HG02870 (cell line): Measurements from ENCODE around the gene KIF21A.

ENCODE experiments used
- ATAC-seq: cut with Tn5 transposase; IDR thresholded peaks from one replicate; pipeline ENCODE4 v1.9.1; 2021; ENCODE audit warnings: mild to moderate bottlenecking, moderate library complexity; ENCODE audit not compliant: unreplicated experiment

KIF21A gene

DNA sequence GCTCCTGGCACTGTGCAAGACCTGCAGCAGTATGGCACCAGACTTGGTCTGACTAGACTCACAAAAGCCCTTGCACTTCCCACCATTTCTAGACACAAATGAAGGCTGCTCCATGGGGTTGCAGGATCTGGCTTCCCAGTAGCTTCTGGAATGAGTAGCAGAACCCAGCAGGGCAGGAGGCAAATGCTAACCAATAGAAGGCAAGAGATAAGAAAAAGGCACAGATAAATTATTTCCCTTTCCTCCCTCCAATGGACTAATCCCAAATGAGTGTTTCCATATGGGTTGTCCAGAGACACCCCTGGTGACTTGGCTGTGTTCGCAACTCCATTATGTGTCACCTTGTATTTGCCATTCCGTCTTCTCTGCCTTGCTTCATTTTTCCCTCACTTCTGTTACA, 49.7 kb downstream of the KIF21A start:
- no peak for ATAC-seq

DNA sequence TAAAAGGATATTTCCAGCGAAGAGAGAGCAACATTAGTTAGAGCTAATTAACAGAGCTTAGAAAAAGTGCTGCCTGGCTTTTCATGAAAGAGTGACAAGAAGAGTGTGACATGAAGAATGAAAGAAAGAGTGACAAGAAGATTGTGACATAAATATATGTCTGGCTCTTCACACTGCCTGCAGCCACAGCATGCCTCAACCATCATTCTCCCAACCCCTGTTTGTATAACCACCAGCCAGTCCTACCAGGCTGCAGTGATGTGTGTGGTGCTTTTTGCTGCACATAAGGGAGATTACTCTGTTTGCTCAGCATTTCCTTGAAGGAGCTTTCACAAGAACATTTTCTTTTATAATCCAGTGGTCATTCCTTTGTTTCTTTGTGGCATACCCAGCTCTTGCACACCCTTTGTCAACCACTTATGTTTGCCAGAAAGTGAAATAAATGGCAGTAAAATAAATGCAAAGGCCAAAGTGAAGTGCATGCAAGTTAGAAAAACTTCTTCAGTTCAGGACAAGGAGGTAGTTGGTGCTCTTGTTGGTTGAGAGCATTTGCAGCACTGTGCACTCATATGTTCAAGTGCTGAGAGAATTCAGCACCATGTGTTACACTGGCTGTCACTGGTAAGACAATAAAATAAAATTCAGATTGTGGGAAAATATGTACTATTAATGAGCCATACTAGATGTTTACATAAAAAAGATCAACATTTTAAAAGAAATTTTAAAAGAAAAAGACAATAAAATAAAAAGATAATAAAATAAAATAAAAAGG, 50.6 kb downstream of the KIF21A start:
- no peak for ATAC-seq

DNA sequence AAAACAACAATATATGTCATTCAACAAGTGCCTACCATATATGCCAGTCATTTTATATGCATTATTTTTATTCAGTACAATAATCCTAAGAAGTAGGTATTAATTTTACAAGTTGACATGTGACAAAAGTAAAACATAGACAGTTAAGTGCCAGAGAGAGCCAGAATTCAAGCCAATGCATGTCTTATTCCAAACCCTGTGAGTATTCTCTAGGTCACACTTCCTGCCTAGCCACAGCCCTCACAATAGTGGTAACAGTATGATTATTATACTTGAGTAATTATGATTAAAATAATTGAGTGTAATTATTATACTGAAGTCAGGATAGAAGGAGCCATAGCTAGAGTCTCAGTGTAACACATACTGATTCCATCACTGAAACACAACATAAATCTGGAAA, 52.2 kb downstream of the KIF21A start:
- no peak for ATAC-seq

DNA sequence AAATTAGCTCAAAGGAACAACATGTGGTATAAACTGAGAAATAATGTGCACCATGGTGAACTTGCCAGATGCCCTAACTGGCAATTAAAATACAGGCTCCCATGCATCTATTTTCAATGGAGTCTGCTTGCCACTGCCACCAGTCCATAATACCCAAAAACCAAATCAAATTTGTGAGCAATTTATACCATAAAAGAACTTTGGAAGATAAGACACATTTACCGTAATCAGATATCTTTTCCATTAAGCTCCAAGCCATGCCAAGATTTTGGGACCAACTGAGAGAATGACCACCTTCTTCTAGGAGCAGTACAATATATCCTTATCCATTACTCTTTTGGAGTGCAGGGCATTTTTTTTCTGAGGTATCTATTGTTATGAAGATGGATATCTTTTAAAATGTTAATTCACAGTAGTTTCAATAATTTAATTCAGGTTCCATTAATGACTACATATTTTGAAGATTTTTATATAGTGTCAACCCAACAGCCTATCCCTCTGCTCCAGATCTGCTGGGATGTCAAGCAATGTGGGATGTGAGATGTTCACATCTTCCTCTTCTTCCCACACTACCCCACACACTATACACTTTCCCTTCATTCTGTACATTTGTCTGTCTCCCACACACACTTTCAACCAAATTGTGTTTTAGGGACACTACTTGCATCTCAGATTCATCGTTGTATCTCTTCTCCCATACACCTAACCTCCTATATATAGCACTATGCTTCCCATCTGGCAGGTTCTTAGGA, 53.3 kb downstream of the KIF21A start:
- ATAC-seq, result no peak

DNA sequence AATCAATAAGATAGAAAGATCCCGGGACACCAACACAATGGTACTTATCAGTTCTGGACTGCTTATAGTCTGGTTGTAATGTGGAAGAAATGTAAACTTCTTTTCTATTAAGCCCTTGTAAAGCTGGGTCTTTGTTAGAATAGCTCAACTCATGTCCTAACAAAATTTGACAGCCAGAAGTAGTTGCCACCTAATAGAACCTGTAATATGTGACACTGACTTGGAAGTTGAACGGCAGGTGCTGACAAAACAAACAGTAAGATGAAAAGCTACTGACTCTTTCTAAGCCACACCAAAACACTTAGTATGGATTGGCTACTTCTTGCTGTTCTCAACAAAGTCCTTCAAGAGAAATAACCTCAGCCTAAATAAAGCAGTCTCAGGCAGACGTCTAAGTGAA, 56.6 kb downstream of the KIF21A start:
- no peak for ATAC-seq

DNA sequence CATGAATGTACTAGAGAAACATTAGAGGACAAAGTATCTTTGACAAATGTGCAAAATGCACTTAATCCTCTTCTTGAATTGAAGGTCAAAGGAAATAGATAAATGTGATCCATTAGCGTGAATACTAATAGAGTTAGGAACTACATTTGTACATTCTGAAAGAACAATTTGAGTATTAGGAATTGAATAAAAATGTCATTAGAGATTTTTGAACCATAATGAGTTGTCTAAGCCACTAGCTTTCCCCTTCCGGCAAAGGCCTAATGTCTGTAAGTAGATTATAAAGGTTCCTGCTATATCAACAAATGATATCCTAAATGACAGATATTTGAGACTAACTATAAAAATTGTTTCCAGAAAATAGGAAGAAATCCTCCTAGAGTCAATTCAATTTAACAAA, 59.8 kb downstream of the KIF21A start:
- ATAC-seq, result no peak

DNA sequence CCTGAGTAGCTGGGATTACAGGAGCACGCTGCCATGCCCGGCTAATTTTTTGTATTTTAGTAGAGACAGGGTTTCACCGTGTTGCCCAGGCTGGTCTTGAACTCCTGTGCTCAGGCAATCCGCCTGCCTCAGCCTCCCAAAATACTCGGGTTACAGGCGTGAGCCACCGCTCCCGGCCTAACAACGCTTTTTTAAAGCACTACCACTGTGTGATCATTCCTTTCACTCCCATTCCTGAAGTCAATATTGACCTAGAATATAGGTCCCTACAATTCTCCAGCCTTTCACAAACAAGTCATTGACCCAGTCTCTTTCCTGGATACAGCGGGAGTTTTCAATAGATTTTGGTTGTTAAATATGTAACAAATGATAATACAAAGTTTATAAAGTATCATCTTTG, 62.8 kb downstream of the KIF21A start:
- no peak for ATAC-seq

DNA sequence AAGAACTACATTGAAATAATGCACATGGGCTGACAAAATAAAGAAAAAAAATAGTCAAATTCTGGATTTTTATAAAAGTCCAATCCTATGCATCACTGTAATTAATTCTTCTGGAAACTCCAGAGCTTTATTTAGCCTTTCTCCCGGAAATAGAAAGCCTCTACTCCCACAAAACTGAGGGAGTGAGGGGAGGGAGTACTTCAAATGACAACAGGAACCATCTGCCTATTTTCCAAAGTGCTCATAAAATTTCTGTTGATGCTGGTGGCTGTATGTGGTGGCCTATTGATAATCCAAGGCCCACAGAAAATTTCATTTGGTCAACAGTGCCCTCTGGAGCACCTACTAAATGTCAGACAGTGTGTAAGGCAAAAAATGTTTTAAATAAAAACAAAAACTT, 64.6 kb downstream of the KIF21A start:
- no peak for ATAC-seq

DNA sequence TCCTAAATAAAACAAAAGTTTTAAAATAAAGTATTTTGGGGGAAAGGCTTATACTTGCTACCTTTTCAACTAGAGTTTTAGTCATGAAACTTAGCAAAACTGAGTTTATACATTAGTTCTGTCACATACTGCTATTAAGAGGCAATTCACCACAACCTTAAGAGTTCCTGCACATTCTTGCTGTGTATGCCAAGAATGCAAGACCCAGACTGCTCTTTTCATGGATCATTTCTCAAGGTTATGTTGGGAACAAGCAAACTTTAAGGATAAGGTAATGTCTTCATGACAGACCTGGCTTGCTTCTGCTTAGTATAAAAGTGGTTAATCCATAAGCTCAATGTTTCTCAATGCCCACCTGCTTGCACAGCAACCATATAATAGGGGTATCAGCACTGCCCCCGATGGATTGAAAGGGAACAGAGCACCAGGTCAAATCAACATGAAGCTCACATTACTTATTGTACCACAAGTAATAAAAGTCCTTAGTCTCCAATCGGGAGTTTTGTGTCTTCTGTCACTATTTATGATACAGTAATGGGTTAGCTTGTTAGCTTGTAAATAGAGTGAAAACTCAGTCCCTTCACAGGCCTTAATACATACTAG, 67.6 kb downstream of the KIF21A start:
- ATAC-seq, result no peak

DNA sequence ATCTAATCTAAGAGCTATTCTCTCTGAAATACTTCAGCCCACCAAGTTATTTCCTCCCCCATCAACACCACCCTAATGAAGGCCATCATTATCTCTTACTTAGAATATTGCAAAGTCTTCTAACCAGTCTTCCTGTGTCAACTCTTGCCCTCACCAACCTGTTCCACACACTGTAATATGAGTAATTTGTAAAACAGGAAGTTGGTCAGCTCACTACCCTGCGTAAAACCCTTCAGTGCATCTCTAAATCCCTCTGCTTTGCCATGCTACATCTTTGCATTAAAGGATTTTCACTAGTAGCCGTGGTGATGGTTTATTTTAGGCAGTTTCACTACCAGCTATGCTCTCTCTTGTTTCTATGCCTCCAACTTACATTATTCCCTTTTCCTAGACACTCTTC, 70.0 kb downstream of the KIF21A start:
- peak; percentile 86 for ATAC-seq

DNA sequence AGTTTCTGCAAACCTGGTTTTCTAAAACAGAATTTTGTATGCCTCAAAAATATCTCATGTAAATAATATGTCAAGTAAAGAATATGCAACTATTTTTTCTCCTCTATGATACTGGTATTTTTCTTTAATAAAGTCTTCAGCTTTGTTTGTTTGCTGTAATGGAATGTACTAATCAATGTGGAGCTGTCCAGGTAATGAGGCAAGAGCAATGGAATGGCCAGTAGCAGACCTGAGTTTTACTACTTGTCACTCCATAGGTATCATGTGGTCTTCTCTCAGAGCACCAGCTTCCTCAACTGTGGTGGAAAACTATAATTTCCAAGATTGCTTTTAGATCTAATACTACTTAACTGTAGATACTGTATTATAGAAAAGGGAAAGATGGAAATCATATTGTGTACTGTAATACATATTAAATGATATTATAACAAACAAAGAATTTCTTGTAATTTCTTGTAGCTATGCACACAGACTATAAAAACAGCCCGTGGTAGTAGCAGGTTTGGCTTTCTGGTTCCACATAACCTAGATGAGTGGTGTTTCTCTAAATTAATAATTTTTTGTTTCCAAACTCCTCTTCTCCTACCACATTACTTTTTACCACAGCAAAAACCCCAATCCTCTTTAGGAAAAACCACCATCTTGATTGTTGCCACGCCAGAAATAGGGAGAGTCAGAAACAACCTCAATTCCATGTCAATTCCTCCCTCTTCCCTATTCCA, 70.6 kb downstream of the KIF21A start:
- ATAC-seq, result peak; percentile 19

DNA sequence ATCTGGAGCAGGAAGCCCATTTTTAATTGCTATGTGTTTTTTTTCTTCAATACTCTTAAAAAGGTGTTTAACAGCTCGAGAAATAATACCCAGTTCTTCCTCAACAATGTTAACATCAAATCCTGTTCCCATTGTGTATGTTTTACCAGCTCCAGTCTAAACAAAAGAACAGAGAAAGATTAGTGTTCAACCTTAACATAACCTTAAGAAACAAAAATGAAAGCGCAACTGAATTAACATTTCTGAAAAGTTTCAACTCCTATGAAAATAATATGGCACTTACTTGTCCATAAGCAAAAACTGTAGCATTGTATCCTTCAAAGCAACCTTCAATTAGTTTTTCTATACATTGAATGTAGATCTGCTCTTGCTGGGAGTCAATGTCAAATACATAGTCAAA, 73.2 kb downstream of the KIF21A start:
- no peak for ATAC-seq

DNA sequence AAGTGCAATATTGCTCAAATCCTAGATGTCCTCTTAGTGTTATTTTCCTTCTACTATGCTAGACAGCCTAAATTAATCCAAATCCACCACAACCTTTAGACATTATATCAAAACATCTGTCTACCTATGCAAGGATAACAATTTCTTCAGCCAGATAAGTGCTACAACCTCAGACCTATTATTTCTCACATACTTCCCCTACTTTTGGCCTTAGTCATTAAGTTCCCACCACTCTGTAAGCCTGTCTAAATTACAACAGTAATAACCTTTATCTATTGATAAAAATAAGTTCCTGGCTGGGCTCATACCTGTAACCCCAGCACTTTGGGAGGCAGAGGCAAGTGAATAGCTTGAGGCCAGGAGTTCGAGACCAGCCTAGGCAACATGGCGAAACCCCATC, 74.0 kb downstream of the KIF21A start:
- no peak for ATAC-seq

DNA sequence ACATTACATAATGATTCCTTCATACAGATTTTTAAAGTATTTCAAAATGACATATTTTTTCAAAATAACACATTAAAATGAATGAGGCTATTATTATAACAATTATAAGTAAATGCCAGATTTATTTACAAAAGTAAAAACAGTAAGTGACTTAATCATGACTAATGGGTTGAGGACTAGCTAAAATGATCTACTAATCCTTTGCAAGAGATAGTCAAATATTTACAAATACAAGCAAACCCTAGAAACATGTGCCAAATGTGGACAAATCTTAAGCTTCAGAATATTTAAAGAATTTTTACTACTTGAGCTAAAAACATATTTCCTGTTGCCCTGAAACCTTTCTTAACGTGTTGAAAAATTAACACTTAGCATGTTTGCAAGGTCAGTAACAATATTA, 74.8 kb downstream of the KIF21A start:
- ATAC-seq, result no peak

DNA sequence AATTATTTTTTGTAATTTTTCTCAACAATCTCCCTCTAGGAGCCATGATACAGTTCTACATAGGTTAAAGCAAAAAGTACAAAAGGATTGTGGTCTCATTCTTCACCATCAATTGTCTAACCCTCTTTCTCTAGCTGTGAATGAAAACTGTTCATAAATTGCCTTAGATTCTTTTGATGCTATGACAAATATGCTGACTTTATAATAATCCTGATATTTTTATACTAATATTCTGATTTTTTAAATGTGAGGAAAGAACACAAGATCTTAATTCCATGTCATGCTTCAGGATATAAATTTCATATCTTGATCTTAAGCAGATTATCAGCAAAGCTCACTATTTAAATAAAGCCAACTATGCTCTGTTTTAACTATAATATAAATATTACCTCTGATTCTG, 75.4 kb downstream of the KIF21A start:
- ATAC-seq, result no peak

DNA sequence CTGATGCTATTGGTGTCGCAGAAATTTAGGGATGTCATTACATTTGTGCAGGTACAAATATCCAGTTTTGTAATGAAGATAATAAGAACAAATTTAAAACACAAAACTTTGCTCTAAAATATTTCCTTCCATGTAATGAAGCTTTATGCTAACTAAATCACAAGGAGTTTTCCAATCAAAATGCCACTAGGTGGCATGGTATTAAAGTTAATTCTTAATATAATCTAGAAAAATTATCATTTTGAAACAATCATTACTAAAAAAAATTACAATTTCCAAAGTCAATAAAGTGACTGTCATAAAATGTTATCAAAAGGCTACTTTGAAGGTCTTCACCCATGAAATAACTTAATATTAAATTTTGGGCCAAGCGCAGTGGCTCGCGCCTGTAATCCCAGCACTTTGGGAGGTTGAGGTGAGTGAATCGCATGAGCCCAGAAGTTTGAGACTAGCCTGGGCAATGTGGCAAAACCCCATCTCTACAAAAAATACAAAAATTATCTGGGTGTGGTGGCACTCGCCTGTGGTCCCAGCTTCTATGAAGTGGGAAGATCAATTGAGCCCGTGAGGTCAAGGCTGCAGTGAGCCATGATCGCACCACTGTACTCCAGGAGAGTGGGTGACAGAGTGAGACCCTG, 77.4 kb downstream of the KIF21A start:
- no peak for ATAC-seq

DNA sequence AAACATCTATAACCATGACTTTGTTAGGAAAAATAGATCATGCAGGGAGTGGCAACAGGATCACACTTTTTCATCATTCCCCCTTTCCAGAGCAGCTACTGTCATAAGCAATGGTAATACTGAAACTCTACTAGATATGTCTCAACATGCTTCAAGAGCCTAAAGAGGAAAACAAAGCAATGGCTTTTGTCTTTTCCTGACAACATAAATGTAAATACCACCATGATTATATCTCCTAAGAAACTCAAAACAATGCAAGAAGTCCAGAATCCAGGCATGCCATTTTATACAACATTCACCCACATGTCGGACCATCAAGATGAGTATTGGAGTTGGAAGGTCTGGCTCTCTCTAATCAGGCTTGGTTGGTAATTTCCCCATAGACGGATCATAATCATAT, 78.7 kb downstream of the KIF21A start:
- no peak for ATAC-seq

DNA sequence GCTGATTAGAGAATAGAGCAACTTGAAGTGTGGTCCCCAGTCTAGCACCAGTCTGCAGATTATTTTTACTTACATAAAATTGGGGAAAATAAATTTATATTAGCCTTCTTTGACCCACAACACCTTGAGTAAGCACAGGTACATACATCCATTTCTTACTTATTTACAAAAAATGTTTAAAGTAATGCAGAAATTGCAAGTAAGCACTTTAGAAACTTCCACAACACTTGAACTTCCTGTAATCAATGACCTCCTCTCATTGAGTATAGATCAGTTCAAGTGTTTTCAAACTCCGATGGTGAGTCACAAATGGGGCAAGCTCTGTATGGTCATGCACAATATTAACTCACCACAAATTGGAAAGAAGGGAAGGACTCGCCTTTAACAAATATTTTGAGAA, 83.3 kb downstream of the KIF21A start:
- no peak for ATAC-seq

DNA sequence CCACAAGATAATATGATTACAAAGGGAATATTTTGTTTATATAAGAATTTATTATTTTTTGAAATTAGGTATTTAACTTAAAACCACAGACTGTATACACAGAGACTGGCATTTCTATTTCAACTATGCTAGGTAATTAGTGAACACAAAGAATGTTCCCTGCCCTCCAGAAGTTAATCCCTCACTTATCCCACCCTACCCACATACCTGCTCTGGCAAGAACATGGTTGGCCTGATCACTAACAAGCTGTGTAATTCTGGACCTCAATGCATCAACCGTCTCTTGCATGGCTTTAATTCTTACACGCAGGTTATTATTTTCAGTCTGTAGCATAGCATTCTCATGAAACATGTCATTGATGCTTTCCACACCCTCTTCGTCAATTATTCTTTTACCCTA, 85.9 kb downstream of the KIF21A start:
- no peak for ATAC-seq

DNA sequence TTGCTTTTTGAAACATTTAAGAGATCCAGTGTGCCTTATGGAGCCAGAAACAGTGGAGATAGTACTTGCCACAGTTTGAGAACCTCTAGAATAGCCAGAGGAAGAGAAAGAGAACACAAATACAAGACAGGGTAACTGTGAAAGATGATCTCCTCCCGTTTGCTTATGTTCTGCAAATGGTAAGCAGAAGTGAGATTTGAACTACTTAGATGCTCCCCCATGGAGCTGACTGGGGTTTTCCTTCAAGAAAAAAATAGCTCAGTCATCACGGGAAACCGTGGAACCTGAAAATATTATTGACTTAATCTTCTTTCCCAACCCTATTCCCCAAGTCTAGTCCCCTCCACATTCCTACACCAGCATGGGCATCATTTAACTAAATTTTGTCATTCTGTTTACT, 87.1 kb downstream of the KIF21A start:
- peak; percentile 79 for ATAC-seq

DNA sequence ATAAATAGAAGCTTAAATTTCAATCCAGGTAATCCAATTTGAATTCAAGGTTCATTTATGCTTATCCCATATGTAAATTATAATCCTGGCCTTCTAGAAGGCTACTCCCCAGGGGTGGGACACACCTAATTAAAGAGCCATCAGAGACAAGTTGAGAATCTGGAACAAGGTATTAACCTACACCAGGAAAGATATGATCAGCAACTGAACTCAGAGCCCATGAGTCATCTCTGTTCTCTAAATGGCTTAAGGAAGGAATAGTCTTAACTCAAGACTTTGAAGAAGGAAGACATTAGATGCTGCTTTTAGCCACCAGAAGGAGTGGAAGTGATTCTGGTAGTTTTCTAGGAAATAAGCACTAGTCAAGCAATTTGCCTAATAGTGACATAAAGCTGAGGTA, 88.0 kb downstream of the KIF21A start:
- ATAC-seq, result peak; percentile 49
